Measurements from ENCODE around the gene PLA2G7. TPM values are rescaled to one million over a fixed set of nuclear protein-coding genes. Genes with fewer than 3 reads are reported as not detected.

The PLA2G7 gene
- total RNA-seq, 1 experiment from 2014 or later: 2.3 TPM

DNA sequence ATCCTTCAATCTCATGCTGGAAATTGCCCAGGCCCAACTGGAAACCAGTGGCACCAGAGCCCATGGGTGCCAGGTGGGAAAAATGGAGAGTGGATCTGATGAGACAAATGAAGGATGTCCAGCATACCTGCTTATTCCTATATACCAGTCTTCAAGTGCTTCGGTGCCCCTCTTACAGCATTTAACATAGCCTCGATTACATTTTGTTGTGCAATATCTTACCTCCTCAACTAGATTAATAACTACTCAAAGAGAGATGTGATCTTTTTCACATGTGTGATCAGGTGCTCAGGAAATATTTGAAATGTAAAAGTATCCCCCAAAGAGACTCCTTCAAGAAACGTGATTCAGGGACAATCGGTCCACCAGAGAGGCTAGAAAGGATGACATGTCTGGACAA lies 6.7 kb upstream of the PLA2G7 start:
- Mint-ChIP-seq H3K27me3 (ENCODE audit: low read depth) (peaks cover 9% of the 10 kb centered on the region), H3K36me3 (no peaks in the 10 kb centered on the region), H3K27ac (no peak overlapping the region), H3K9me3 (peaks cover 9% of the 10 kb centered on the region), H3K4me3 (no peak overlapping the region), H3K4me1 (peaks cover 21% of the 10 kb centered on the region)
- DNase-seq (ENCODE audit: low spot score): no peak
- POLR2A ChIA-PET: no interaction called here
- ATAC-seq: no peak
- TF ChIP-seq, protein P1, sequence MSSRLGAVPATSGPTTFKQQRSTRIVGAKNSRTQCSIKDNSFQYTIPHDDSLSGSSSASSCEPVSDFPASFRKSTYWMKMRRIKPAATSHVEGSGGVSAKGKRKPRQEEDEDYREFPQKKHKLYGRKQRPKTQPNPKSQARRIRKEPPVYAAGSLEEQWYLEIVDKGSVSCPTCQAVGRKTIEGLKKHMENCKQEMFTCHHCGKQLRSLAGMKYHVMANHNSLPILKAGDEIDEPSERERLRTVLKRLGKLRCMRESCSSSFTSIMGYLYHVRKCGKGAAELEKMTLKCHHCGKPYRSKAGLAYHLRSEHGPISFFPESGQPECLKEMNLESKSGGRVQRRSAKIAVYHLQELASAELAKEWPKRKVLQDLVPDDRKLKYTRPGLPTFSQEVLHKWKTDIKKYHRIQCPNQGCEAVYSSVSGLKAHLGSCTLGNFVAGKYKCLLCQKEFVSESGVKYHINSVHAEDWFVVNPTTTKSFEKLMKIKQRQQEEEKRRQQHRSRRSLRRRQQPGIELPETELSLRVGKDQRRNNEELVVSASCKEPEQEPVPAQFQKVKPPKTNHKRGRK (CRISPR knock-in tag; IDR thresholded peaks at IDR 0.05; ENCODE audit: borderline replicate concordance): no peak
- TF ChIP-seq CREM (CRISPR knock-in tag; IDR thresholded peaks at IDR 0.05) (no peak), RORB (CRISPR knock-in tag; IDR thresholded peaks at IDR 0.05) (no peak), ELF4 (CRISPR knock-in tag; IDR thresholded peaks at IDR 0.05; ENCODE audit: low read depth) (no peak), GTF2I (CRISPR knock-in tag; conservative IDR thresholded peaks at IDR 0.05) (no peak), FOXP1 (CRISPR knock-in tag; IDR thresholded peaks at IDR 0.05; ENCODE audit: borderline replicate concordance) (no peak), CREB1 (CRISPR knock-in tag; IDR thresholded peaks at IDR 0.05) (no peak), NR2C2 (CRISPR knock-in tag; IDR thresholded peaks at IDR 0.05) (no peak), JAZF1 (CRISPR knock-in tag; IDR thresholded peaks at IDR 0.05) (no peak), SP1 (CRISPR knock-in tag; conservative IDR thresholded peaks at IDR 0.05) (no peak), TCF7 (CRISPR knock-in tag; IDR thresholded peaks at IDR 0.05; ENCODE audit: low read depth) (no peak)
- TF ChIP-seq, protein P2, sequence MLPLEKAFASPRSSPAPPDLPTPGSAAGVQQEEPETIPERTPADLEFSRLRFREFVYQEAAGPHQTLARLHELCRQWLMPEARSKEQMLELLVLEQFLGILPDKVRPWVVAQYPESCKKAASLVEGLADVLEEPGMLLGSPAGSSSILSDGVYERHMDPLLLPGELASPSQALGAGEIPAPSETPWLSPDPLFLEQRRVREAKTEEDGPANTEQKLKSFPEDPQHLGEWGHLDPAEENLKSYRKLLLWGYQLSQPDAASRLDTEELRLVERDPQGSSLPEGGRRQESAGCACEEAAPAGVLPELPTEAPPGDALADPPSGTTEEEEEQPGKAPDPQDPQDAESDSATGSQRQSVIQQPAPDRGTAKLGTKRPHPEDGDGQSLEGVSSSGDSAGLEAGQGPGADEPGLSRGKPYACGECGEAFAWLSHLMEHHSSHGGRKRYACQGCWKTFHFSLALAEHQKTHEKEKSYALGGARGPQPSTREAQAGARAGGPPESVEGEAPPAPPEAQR (CRISPR knock-in tag; IDR thresholded peaks at IDR 0.05): no peak
- CTCF ChIA-PET: no interaction called here

DNA sequence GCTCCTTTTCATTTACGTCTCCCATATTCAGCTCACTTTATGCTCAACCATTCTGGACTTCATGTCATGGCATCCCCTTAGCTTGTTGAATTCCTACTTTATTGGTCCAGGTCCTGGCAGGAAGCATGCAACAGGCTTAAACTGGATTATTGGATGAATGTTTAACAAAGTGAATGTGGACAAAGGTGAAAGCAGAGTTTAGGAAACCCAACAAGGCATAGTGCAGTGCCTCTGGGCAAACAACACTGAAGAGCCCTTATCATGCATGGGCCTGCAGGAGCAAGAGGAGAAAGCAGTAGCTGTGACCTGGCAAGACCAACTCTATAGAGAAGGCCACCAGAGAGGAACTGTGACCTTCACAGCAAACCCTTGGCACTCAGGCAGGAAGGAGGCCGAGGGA lies 6.3 kb upstream of the PLA2G7 start:
- CTCF ChIA-PET: no interaction called here
- no peak for TF ChIP-seq JAZF1 (CRISPR knock-in tag; IDR thresholded peaks at IDR 0.05)
- no peak for TF ChIP-seq ELF4 (CRISPR knock-in tag; IDR thresholded peaks at IDR 0.05; ENCODE audit: low read depth)
- POLR2A ChIA-PET: no interaction called here

DNA sequence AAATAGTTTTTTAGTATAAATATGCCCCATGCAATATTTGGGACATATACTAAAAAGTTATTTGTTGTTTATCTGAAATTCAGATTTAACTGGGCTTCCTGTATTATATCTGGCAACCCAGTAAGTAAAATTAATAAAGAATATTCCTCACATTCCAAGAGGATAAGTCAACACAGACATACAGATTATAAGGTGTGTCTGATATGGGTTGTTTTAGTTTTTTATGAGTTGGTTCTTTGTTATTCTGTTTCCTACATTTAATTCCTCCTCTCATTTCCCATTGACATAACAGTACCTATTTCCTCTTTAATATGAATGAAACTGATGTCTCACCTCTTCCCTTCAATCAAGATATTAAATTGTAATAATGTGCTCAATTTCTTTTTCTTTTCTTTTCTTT lies 1.7 kb upstream of the PLA2G7 start:
- ATAC-seq: no peak
- H3K27me3 Mint-ChIP-seq (ENCODE audit: low read depth): peaks cover 42% of the 10 kb centered on the region
- CTCF ChIA-PET: no interaction called here
- H3K9me3 Mint-ChIP-seq: no peaks in the 10 kb centered on the region; the same call in 1 of the 2 replicates
- DNase-seq (ENCODE audit: low spot score): no peak
- TF ChIP-seq TEAD4 (CRISPR knock-in tag; IDR thresholded peaks at IDR 0.05) (no peak), HMGA2 (CRISPR knock-in tag; IDR thresholded peaks at IDR 0.05) (no peak)
- TF ChIP-seq, protein P3, sequence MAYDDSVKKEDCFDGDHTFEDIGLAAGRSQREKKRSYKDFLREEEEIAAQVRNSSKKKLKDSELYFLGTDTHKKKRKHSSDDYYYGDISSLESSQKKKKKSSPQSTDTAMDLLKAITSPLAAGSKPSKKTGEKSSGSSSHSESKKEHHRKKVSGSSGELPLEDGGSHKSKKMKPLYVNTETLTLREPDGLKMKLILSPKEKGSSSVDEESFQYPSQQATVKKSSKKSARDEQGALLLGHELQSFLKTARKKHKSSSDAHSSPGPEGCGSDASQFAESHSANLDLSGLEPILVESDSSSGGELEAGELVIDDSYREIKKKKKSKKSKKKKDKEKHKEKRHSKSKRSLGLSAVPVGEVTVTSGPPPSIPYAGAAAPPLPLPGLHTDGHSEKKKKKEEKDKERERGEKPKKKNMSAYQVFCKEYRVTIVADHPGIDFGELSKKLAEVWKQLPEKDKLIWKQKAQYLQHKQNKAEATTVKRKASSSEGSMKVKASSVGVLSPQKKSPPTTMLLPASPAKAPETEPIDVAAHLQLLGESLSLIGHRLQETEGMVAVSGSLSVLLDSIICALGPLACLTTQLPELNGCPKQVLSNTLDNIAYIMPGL (CRISPR knock-in tag; IDR thresholded peaks at IDR 0.05): no peak
- TF ChIP-seq, protein P4, sequence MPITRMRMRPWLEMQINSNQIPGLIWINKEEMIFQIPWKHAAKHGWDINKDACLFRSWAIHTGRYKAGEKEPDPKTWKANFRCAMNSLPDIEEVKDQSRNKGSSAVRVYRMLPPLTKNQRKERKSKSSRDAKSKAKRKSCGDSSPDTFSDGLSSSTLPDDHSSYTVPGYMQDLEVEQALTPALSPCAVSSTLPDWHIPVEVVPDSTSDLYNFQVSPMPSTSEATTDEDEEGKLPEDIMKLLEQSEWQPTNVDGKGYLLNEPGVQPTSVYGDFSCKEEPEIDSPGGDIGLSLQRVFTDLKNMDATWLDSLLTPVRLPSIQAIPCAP (CRISPR knock-in tag; IDR thresholded peaks at IDR 0.05): no peak
- TF ChIP-seq, protein P5, sequence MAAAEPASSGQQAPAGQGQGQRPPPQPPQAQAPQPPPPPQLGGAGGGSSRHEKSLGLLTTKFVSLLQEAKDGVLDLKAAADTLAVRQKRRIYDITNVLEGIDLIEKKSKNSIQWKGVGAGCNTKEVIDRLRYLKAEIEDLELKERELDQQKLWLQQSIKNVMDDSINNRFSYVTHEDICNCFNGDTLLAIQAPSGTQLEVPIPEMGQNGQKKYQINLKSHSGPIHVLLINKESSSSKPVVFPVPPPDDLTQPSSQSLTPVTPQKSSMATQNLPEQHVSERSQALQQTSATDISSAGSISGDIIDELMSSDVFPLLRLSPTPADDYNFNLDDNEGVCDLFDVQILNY (CRISPR knock-in tag; IDR thresholded peaks at IDR 0.05): no peak
- TF ChIP-seq, protein P6, sequence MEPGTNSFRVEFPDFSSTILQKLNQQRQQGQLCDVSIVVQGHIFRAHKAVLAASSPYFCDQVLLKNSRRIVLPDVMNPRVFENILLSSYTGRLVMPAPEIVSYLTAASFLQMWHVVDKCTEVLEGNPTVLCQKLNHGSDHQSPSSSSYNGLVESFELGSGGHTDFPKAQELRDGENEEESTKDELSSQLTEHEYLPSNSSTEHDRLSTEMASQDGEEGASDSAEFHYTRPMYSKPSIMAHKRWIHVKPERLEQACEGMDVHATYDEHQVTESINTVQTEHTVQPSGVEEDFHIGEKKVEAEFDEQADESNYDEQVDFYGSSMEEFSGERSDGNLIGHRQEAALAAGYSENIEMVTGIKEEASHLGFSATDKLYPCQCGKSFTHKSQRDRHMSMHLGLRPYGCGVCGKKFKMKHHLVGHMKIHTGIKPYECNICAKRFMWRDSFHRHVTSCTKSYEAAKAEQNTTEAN (CRISPR knock-in tag; IDR thresholded peaks at IDR 0.05): no peak
- H3K4me3 Mint-ChIP-seq: no peak overlapping the region
- POLR2A ChIA-PET: no interaction called here
- no peak overlapping the region for H3K27ac Mint-ChIP-seq
- peaks cover 39% of the 10 kb centered on the region for H3K4me1 Mint-ChIP-seq
- H3K36me3 Mint-ChIP-seq: no peaks in the 10 kb centered on the region

More for the DNA sequence above, 6.3 kb upstream of the PLA2G7 start:
- peaks cover 22% of the 10 kb centered on the region for H3K4me1 Mint-ChIP-seq
- no peak overlapping the region for H3K27ac Mint-ChIP-seq
- no peak overlapping the region for H3K4me3 Mint-ChIP-seq
- H3K36me3 Mint-ChIP-seq: no peaks in the 10 kb centered on the region
- DNase-seq (ENCODE audit: low spot score) (no peak), ATAC-seq (no peak)
- peaks cover 9% of the 10 kb centered on the region for H3K9me3 Mint-ChIP-seq
- H3K27me3 Mint-ChIP-seq (ENCODE audit: low read depth): peaks cover 12% of the 10 kb centered on the region

All from WTC11 (cell line).